GM19455 (cell line): Measurements from ENCODE around the gene FASTKD1.
"Not testable (repeated sequence)": the region's sequence is repeated elsewhere in the genome, so short reads cannot be mapped to it uniquely, and the experiment has no call there.

ENCODE experiments used
- ATAC-seq: cut with Tn5 transposase; IDR thresholded peaks from one replicate; pipeline ENCODE4 v1.9.1; 2021; ENCODE audit not compliant: unreplicated experiment

FASTKD1 gene

GRCh38 chr2:169572189-169572588 lies 1.5 kb downstream of the FASTKD1 start:
- ATAC-seq = no peak

- ATAC-seq = no peak
These were observed 2.1 kb downstream of the FASTKD1 start for GRCh38 chr2:169571571-169571970.

GRCh38 chr2:169570752-169571151 lies 2.9 kb downstream of the FASTKD1 start:
- not testable (repeated sequence) for ATAC-seq

- ATAC-seq = no peak
These were observed 3.7 kb downstream of the FASTKD1 start for GRCh38 chr2:169569948-169570347.

GRCh38 chr2:169565686-169566085 lies 8.0 kb downstream of the FASTKD1 start:
- ATAC-seq = no peak

GRCh38 chr2:169562519-169562918 lies 11.1 kb downstream of the FASTKD1 start:
- ATAC-seq = no peak

- ATAC-seq = not testable (repeated sequence)
These were observed 11.6 kb downstream of the FASTKD1 start for GRCh38 chr2:169562084-169562483.

- no peak for ATAC-seq
These were observed 12.3 kb downstream of the FASTKD1 start for GRCh38 chr2:169561364-169561763.

GRCh38 chr2:169546756-169547155 lies 26.9 kb downstream of the FASTKD1 start:
- no peak for ATAC-seq

- ATAC-seq = no peak
These were observed 31.2 kb downstream of the FASTKD1 start for GRCh38 chr2:169542433-169542832.

GRCh38 chr2:169540146-169540545 lies 33.5 kb downstream of the FASTKD1 start:
- ATAC-seq = no peak

GRCh38 chr2:169539460-169539859 lies 34.2 kb downstream of the FASTKD1 start:
- not testable (repeated sequence) for ATAC-seq

- peak; percentile 94 for ATAC-seq
These were observed 45.4 kb downstream of the FASTKD1 start for GRCh38 chr2:169528271-169528701.

- ATAC-seq = no peak
These were observed 47.2 kb downstream of the FASTKD1 start for GRCh38 chr2:169526451-169526850.

- ATAC-seq = no peak
These were observed 48.2 kb downstream of the FASTKD1 start for GRCh38 chr2:169525434-169525833.

- no peak for ATAC-seq
These were observed 50.0 kb downstream of the FASTKD1 start for GRCh38 chr2:169523681-169524080.

- no peak for ATAC-seq
These were observed 52.8 kb downstream of the FASTKD1 start for GRCh38 chr2:169520896-169521295.

GRCh38 chr2:169516488-169516995 lies 57.1 kb downstream of the FASTKD1 start:
- not testable (repeated sequence) for ATAC-seq

GRCh38 chr2:169514758-169515157 lies 58.9 kb downstream of the FASTKD1 start:
- not testable (repeated sequence) for ATAC-seq

GRCh38 chr2:169513926-169514325 lies 59.7 kb downstream of the FASTKD1 start:
- no peak for ATAC-seq

- no peak for ATAC-seq
These were observed 60.6 kb downstream of the FASTKD1 start for GRCh38 chr2:169513094-169513493.

GRCh38 chr2:169512525-169512924 lies 61.1 kb downstream of the FASTKD1 start:
- ATAC-seq = no peak

- ATAC-seq = no peak
These were observed 61.8 kb downstream of the FASTKD1 start for GRCh38 chr2:169511818-169512217.
